Measurements from ENCODE around the gene HLF. TPM values are rescaled to one million over a fixed set of nuclear protein-coding genes. Genes with fewer than 3 reads are reported as not detected.

The HLF gene
- total and polyA plus RNA-seq, 2 experiments from 2014 or later, result 0.09 TPM; not detected in 1

GRCh38 chr17:55280212-55280611, 15.5 kb downstream of the HLF start:
- Histone ChIP-seq H3K4me3 (no peak overlapping the region), H3K4me1 (ENCODE audit: insufficient read depth) (no peaks in the 10 kb centered on the region), H3K9me3 (ENCODE audit: low read depth) (no peaks in the 10 kb centered on the region), H3K9ac (no peak overlapping the region), H3K9me2 (ENCODE audit: insufficient read depth) (no peaks in the 10 kb centered on the region), H3K36me3 (ENCODE audit: low read depth) (no peaks in the 10 kb centered on the region), H3K4me2 (ENCODE audit: unreplicated experiment) (no peak overlapping the region), H3K79me2 (ENCODE audit: insufficient read depth) (no peaks in the 10 kb centered on the region), H3K27ac (no peak overlapping the region), H4K20me1 (ENCODE audit: insufficient read depth) (no peaks in the 10 kb centered on the region), H3K27me3 (replicated peaks; ENCODE audit: insufficient read depth) (peaks cover 12% of the 10 kb centered on the region; the same call in 1 of the 2 replicates), H2AFZ (no peak overlapping the region), H3F3A (ENCODE audit: insufficient read depth) (no peaks in the 10 kb centered on the region)
- DNase-seq, result no peak
- in situ Hi-C loops (cut with MboI), result no loop called here
- TF ChIP-seq EZH2phosphoT487 (IDR thresholded peaks at IDR 0.05; ENCODE audit: insufficient read depth, low read depth) (no peak), EZH2 (IDR thresholded peaks at IDR 0.05; ENCODE audit: insufficient read depth, poor library complexity, severe bottlenecking) (no peak)

GRCh38 chr17:55281649-55282378, 17.1 kb downstream of the HLF start:
- H4K20me1 ChIP-seq (ENCODE audit: insufficient read depth), result no peaks in the 10 kb centered on the region
- no peak overlapping the region for H3K9ac ChIP-seq
- peak; percentile 23 for DNase-seq
- H3K79me2 ChIP-seq (ENCODE audit: insufficient read depth), result no peaks in the 10 kb centered on the region
- WGBS, 2 experiments (ENCODE audit: low coverage in 1 of 2, low lambda C conversion rate in 2 of 2, missing lambda C conversion rate in 2 of 2), result 14 to 19% methylated on average over 8 of the region's 8 CpGs
- H3K4me2 ChIP-seq (ENCODE audit: unreplicated experiment), result no peak overlapping the region
- no peaks in the 10 kb centered on the region for H3K9me2 ChIP-seq (ENCODE audit: insufficient read depth)
- H3K9me3 ChIP-seq (ENCODE audit: low read depth), result no peaks in the 10 kb centered on the region
- no peaks in the 10 kb centered on the region for H3F3A ChIP-seq (ENCODE audit: insufficient read depth)
- no peak for TF ChIP-seq EZH2 (IDR thresholded peaks at IDR 0.05; ENCODE audit: insufficient read depth, poor library complexity, severe bottlenecking)
- no peak for TF ChIP-seq EZH2phosphoT487 (IDR thresholded peaks at IDR 0.05; ENCODE audit: insufficient read depth, low read depth)
- no peak overlapping the region for H2AFZ ChIP-seq
- no peaks in the 10 kb centered on the region for H3K4me1 ChIP-seq (ENCODE audit: insufficient read depth)
- H3K36me3 ChIP-seq (ENCODE audit: low read depth), result no peaks in the 10 kb centered on the region
- no peak overlapping the region for H3K4me3 ChIP-seq
- no peak overlapping the region for H3K27ac ChIP-seq
- H3K27me3 ChIP-seq (replicated peaks; ENCODE audit: insufficient read depth), result peaks cover 12% of the 10 kb centered on the region; the same call in 1 of the 2 replicates
- in situ Hi-C loops (cut with MboI), result no loop called here

GRCh38 chr17:55282379-55282702, 17.6 kb downstream of the HLF start:
- no peak overlapping the region for H2AFZ ChIP-seq
- H3K9me2 ChIP-seq (ENCODE audit: insufficient read depth), result no peaks in the 10 kb centered on the region
- H4K20me1 ChIP-seq (ENCODE audit: insufficient read depth), result no peaks in the 10 kb centered on the region
- no peaks in the 10 kb centered on the region for H3F3A ChIP-seq (ENCODE audit: insufficient read depth)
- no peak overlapping the region for H3K4me2 ChIP-seq (ENCODE audit: unreplicated experiment)
- no peak overlapping the region for H3K27ac ChIP-seq
- WGBS, 2 experiments (ENCODE audit: low coverage in 1 of 2, low lambda C conversion rate in 2 of 2, missing lambda C conversion rate in 2 of 2), result 84 to 86% methylated on average over 3 of the region's 3 CpGs
- H3K4me1 ChIP-seq (ENCODE audit: insufficient read depth), result no peaks in the 10 kb centered on the region
- no peak for DNase-seq
- no peak overlapping the region for H3K9ac ChIP-seq
- no peak for TF ChIP-seq EZH2 (IDR thresholded peaks at IDR 0.05; ENCODE audit: insufficient read depth, poor library complexity, severe bottlenecking)
- TF ChIP-seq EZH2phosphoT487 (IDR thresholded peaks at IDR 0.05; ENCODE audit: insufficient read depth, low read depth), result no peak
- no peaks in the 10 kb centered on the region for H3K79me2 ChIP-seq (ENCODE audit: insufficient read depth)
- H3K4me3 ChIP-seq, result no peak overlapping the region
- in situ Hi-C loops (cut with MboI), result no loop called here
- peaks cover 12% of the 10 kb centered on the region; the same call in 1 of the 2 replicates for H3K27me3 ChIP-seq (replicated peaks; ENCODE audit: insufficient read depth)
- H3K9me3 ChIP-seq (ENCODE audit: low read depth), result no peaks in the 10 kb centered on the region
- no peaks in the 10 kb centered on the region for H3K36me3 ChIP-seq (ENCODE audit: low read depth)

- 21 to 22% methylated on average over 5 of the region's 5 CpGs for WGBS, 2 experiments (ENCODE audit: low coverage in 1 of 2, low lambda C conversion rate in 2 of 2, missing lambda C conversion rate in 2 of 2)
- Histone ChIP-seq H2AFZ (no peak overlapping the region), H3K4me3 (no peak overlapping the region), H3K36me3 (ENCODE audit: low read depth) (no peaks in the 10 kb centered on the region), H3K9me2 (ENCODE audit: insufficient read depth) (no peaks in the 10 kb centered on the region), H3K79me2 (ENCODE audit: insufficient read depth) (no peaks in the 10 kb centered on the region), H3K9ac (no peak overlapping the region), H3F3A (ENCODE audit: insufficient read depth) (no peaks in the 10 kb centered on the region), H3K9me3 (ENCODE audit: low read depth) (no peaks in the 10 kb centered on the region), H3K4me2 (ENCODE audit: unreplicated experiment) (no peak overlapping the region), H3K27ac (no peak overlapping the region), H3K27me3 (replicated peaks; ENCODE audit: insufficient read depth) (peaks cover 12% of the 10 kb centered on the region; the same call in 1 of the 2 replicates), H3K4me1 (ENCODE audit: insufficient read depth) (no peaks in the 10 kb centered on the region), H4K20me1 (ENCODE audit: insufficient read depth) (no peaks in the 10 kb centered on the region)
- TF ChIP-seq EZH2 (IDR thresholded peaks at IDR 0.05; ENCODE audit: insufficient read depth, poor library complexity, severe bottlenecking) (no peak), EZH2phosphoT487 (IDR thresholded peaks at IDR 0.05; ENCODE audit: insufficient read depth, low read depth) (no peak)
- DNase-seq, result no peak
- in situ Hi-C loops (cut with MboI), result no loop called here
Observed at GRCh38 chr17:55282741-55283140, 18.0 kb downstream of the HLF start.

All from GM23248 (cell line).